HEK293 (cell line): ENCODE data around the gene TPCN2.

Experiments used
- BCL11A ChIP-seq: fragments of 450-650 bp; formaldehyde crosslinking; IDR thresholded peaks from 2 replicates; pipeline ENCODE4 v1.5.1; 2016; ENCODE audit warnings: low read depth, missing biosample characterization, missing genetic modification characterization
- CTCF ChIP-seq: fragments of 450-650 bp; formaldehyde crosslinking; IDR thresholded peaks from 2 replicates; pipeline ENCODE4 v1.5.1; 2016; ENCODE audit warnings: missing biosample characterization, missing genetic modification characterization
- EGR2 ChIP-seq: fragments of 450-650 bp; formaldehyde crosslinking; IDR thresholded peaks from 2 replicates; pipeline ENCODE4 v1.5.1; 2016; ENCODE audit warnings: low read depth, missing biosample characterization, missing genetic modification characterization
- PBX3 ChIP-seq: sonication (generic); formaldehyde crosslinking; IDR thresholded peaks from 2 replicates; pipeline ENCODE4 v1.8.1; 2022; ENCODE audit warnings: mild to moderate bottlenecking, moderate library complexity, missing genetic modification reagents
- YY1 ChIP-seq: fragments of 450-650 bp; formaldehyde crosslinking; IDR thresholded peaks from 2 replicates; pipeline ENCODE4 v1.5.1; 2018; ENCODE audit warnings: missing biosample characterization, missing genetic modification characterization
- ZBTB7A ChIP-seq: fragments of 450-650 bp; formaldehyde crosslinking; IDR thresholded peaks from 2 replicates; pipeline ENCODE4 v1.5.1; 2016; ENCODE audit warnings: low read depth, missing biosample characterization, missing genetic modification characterization
- ZNF274 ChIP-seq, 2 experiments: fragments of 200-500 bp in 1 of 2; fragments of 450-650 bp in 1 of 2; sonication (Bioruptor generic) in 1 of 2; formaldehyde crosslinking in 1 of 2; IDR thresholded peaks; 2 replicates each; pipeline versions ENCODE4 v1.5.1 to v1.6.1; 2014 to 2016; ENCODE audit warnings: borderline replicate concordance in 1 of 2, inconsistent platforms in 1 of 2, low read length in 1 of 2, missing biosample characterization in 1 of 2, missing genetic modification characterization in 1 of 2
- ZNF423 ChIP-seq: fragments of 450-650 bp; formaldehyde crosslinking; IDR thresholded peaks from 2 replicates; pipeline ENCODE4 v1.5.1; 2016; ENCODE audit warnings: missing biosample characterization, missing genetic modification characterization
- ZNF558 ChIP-seq: fragments of 450-650 bp; formaldehyde crosslinking; IDR thresholded peaks from 2 replicates; pipeline ENCODE4 v1.5.1; 2016; ENCODE audit warnings: missing biosample characterization, missing genetic modification characterization
- ZNF660 ChIP-seq: fragments of 450-650 bp; IDR thresholded peaks from 2 replicates; pipeline ENCODE4 v1.5.1; 2018; ENCODE audit warnings: missing biosample characterization, mild to moderate bottlenecking, missing genetic modification characterization
- ZNF670 ChIP-seq: fragments of 450-650 bp; formaldehyde crosslinking; IDR thresholded peaks from 2 replicates; pipeline ENCODE4 v1.5.1; 2016; ENCODE audit warnings: missing biosample characterization, missing genetic modification characterization, low read depth
- ZXDB ChIP-seq: fragments of 450-650 bp; formaldehyde crosslinking; IDR thresholded peaks from 2 replicates; pipeline ENCODE4 v1.5.1; 2016; ENCODE audit warnings: missing biosample characterization, missing genetic modification characterization
- TF ChIP-seq, protein P1 (sequence below): fragments of 450-650 bp; formaldehyde crosslinking; IDR thresholded peaks from 2 replicates; pipeline ENCODE4 v1.5.1; 2016; ENCODE audit warnings: missing biosample characterization, missing genetic modification characterization
- TF ChIP-seq, protein P2 (sequence below): fragments of 450-650 bp; formaldehyde crosslinking; IDR thresholded peaks from 2 replicates; pipeline ENCODE4 v1.5.1; 2016; ENCODE audit warnings: missing biosample characterization, missing genetic modification characterization

DNA sequence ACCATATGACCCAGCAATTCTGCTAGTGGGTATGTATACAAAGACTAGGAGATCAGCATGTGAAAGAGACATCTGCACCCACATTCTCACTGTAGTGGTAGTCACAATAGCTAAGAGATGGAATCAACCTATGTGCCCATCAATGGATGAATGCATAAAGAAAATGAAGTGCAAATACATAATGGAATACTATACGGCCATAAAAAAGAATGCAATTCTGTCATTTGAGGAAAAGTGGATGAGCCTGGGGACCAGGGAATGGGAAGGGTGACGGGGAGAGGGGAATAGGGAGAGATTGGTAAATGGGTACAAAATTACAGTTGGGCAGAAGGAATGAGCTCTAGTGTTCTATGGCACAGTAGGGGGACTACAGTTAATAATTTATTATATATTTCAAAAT is 80.3 kb downstream of the TPCN2 start:
- TF ChIP-seq CTCF (tag by site-specific recombination) (no peak), ZBTB7A (tag by site-specific recombination) (no peak), ZNF558 (tag by site-specific recombination) (no peak), ZNF423 (tag by site-specific recombination) (no peak), YY1 (no peak), PBX3 (CRISPR knock-in tag) (no peak), ZNF274 (IDR thresholded peaks at IDR 0.05; ENCODE audit: low read length) (no peak), ZNF274 (tag by site-specific recombination; IDR thresholded peaks at IDR 0.05; ENCODE audit: borderline replicate concordance) (no peak), EGR2 (no peak), BCL11A (tag by site-specific recombination) (no peak), ZNF660 (no peak), ZNF670 (tag by site-specific recombination) (no peak), ZXDB (tag by site-specific recombination) (no peak)
- TF ChIP-seq, protein P1, sequence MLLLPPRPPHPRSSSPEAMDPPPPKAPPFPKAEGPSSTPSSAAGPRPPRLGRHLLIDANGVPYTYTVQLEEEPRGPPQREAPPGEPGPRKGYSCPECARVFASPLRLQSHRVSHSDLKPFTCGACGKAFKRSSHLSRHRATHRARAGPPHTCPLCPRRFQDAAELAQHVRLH (tag by site-specific recombination): no peak
- TF ChIP-seq, protein P2, sequence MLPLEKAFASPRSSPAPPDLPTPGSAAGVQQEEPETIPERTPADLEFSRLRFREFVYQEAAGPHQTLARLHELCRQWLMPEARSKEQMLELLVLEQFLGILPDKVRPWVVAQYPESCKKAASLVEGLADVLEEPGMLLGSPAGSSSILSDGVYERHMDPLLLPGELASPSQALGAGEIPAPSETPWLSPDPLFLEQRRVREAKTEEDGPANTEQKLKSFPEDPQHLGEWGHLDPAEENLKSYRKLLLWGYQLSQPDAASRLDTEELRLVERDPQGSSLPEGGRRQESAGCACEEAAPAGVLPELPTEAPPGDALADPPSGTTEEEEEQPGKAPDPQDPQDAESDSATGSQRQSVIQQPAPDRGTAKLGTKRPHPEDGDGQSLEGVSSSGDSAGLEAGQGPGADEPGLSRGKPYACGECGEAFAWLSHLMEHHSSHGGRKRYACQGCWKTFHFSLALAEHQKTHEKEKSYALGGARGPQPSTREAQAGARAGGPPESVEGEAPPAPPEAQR (tag by site-specific recombination): no peak
